ENCODE measurements around the gene MED22. TPM values are rescaled to one million over a fixed set of nuclear protein-coding genes. Genes with fewer than 3 reads are reported as not detected.

The MED22 gene
- total RNA-seq, 1 experiment from 2014 or later: 18.6 TPM

GRCh38 chr9:133369933-133370332 lies 22.0 kb upstream of the MED22 start:
- no peak for DNase-seq (ENCODE audit: low read depth, low spot score)
- no peaks in the 10 kb centered on the region for H3K9me2 ChIP-seq (ENCODE audit: insufficient read depth)
- ChIA-PET POLR2A (no interaction called here), RAD21 (ENCODE audit: low non-redundant PET in 1 of 2, low total read pairs in 2 of 2, uncharacterized antibody in 2 of 2, unreplicated experiment in 2 of 2) (no interaction called here), CTCF (no interaction called here)
- TF ChIP-seq ATF3 (IDR thresholded peaks at IDR 0.05) (no peak), ZBTB33 (IDR thresholded peaks at IDR 0.05; ENCODE audit: extremely low read depth, insufficient replicate concordance, low read length) (no peak), JUND (IDR thresholded peaks at IDR 0.05) (no peak), EZH2phosphoT487 (IDR thresholded peaks at IDR 0.05; ENCODE audit: borderline replicate concordance) (no peak), RAD21 (IDR thresholded peaks at IDR 0.05; ENCODE audit: low read depth) (no peak), SRF (IDR thresholded peaks at IDR 0.05; ENCODE audit: low read depth) (no peak)
- TF ChIP-seq, protein P1, sequence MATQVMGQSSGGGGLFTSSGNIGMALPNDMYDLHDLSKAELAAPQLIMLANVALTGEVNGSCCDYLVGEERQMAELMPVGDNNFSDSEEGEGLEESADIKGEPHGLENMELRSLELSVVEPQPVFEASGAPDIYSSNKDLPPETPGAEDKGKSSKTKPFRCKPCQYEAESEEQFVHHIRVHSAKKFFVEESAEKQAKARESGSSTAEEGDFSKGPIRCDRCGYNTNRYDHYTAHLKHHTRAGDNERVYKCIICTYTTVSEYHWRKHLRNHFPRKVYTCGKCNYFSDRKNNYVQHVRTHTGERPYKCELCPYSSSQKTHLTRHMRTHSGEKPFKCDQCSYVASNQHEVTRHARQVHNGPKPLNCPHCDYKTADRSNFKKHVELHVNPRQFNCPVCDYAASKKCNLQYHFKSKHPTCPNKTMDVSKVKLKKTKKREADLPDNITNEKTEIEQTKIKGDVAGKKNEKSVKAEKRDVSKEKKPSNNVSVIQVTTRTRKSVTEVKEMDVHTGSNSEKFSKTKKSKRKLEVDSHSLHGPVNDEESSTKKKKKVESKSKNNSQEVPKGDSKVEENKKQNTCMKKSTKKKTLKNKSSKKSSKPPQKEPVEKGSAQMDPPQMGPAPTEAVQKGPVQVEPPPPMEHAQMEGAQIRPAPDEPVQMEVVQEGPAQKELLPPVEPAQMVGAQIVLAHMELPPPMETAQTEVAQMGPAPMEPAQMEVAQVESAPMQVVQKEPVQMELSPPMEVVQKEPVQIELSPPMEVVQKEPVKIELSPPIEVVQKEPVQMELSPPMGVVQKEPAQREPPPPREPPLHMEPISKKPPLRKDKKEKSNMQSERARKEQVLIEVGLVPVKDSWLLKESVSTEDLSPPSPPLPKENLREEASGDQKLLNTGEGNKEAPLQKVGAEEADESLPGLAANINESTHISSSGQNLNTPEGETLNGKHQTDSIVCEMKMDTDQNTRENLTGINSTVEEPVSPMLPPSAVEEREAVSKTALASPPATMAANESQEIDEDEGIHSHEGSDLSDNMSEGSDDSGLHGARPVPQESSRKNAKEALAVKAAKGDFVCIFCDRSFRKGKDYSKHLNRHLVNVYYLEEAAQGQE (IDR thresholded peaks at IDR 0.05; ENCODE audit: low read depth): no peak
- peaks cover 89% of the 10 kb centered on the region for H3K79me2 ChIP-seq (ENCODE audit: insufficient read depth, low read length)
- no peak overlapping the region for H3K4me2 ChIP-seq (ENCODE audit: low read length)
- BruUV-seq (replicated peaks): no TSS peak
- no peak overlapping the region for H3K27ac ChIP-seq (ENCODE audit: low read depth, low read length)
- no peaks in the 10 kb centered on the region for H3K27me3 ChIP-seq (ENCODE audit: insufficient read depth, low read length)
- H3K9me3 ChIP-seq (ENCODE audit: control insufficient read depth in 1 of 2, insufficient read depth in 1 of 2, low read depth in 1 of 2, low read length in 2 of 2): no peaks in the 10 kb centered on the region
- ATAC-seq: no peak
- no peak overlapping the region for H2AFZ ChIP-seq (ENCODE audit: low read depth, low read length, poor library complexity, severe bottlenecking)
- no peak overlapping the region for H3K9ac ChIP-seq (ENCODE audit: low read length)
- H4K20me1 ChIP-seq (ENCODE audit: insufficient read depth): peaks cover 9% of the 10 kb centered on the region; the same call in 1 of the 2 replicates
- H3K4me3 ChIP-seq (replicated peaks in 1 of 2; ENCODE audit: low read depth in 1 of 2, low read length in 2 of 2): no peak overlapping the region
- intact Hi-C loops (cut with micrococcal nuclease): no loop called here
- peaks cover 28 to 51% of the 10 kb centered on the region in 2 experiments; a peak in 3 of 4 replicates for H3K36me3 ChIP-seq (ENCODE audit: control insufficient read depth in 1 of 2, insufficient read depth in 2 of 2, low read length in 2 of 2)
- H3K4me1 ChIP-seq (ENCODE audit: control insufficient read depth in 1 of 2, insufficient read depth in 2 of 2, low read length in 2 of 2): peaks cover 5% of the 10 kb centered on the region in 2 experiments; a peak in 2 of 4 replicates
